ENCODE measurements around the gene ATP9A. TPM values are rescaled to one million over a fixed set of nuclear protein-coding genes. Genes with fewer than 3 reads are reported as not detected.
"Not testable (repeated sequence)": the region's sequence is repeated elsewhere in the genome, so short reads cannot be mapped to it uniquely, and the experiment has no call there.

The ATP9A gene
- total RNA-seq, 2 experiments from 2014 or later: 0.18 to 0.21 TPM

DNA sequence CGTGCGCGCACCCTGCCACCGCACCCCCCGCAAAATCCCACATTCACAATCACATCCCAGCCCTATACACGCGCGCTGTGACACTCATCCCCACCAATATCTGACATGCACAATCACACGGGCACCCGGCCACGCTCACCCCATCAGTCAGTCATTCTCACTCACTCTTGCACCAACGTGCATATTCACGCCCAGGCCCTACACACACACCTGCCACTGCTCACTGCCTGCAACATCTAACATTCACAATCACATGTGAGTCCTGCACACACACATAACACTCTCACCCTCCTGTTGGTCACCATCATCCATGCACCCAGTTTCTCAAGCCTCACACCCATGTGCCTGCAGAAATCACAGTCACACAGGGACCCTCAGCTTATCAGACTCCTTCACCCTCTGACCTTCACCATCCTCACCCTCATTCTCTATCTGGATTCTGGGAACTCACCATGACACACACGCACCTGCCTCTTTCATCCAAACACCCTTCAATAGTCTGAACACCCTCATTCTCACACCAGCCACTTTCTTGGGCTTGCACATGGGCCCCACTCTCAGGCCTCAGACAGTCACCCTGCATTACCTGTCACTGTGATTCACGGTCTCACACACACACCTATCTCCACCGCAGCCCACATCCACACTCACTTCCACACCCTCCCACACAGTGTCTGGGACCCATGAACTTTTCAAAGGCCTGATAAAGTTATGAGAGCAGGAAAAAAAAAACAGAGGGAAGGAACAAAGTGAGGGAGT is 748 bp upstream of the ATP9A start:
- peaks cover 2% of the 10 kb centered on the region for H3K4me1 Mint-ChIP-seq
- H3K4me3 Mint-ChIP-seq: peak overlapping the region; percentile 53
- no peaks in the 10 kb centered on the region for H3K9me3 Mint-ChIP-seq
- no peak overlapping the region for H3K27ac Mint-ChIP-seq
- H3K36me3 Mint-ChIP-seq: no peaks in the 10 kb centered on the region
- no peak for DNase-seq
- peaks cover 53% of the 10 kb centered on the region for H3K27me3 Mint-ChIP-seq

- H3K36me3 Mint-ChIP-seq: no peaks in the 10 kb centered on the region
- no peak overlapping the region for H3K27ac Mint-ChIP-seq
- no peaks in the 10 kb centered on the region for H3K9me3 Mint-ChIP-seq
- peak; percentile 63 for DNase-seq
- H3K4me1 Mint-ChIP-seq: peaks cover 2% of the 10 kb centered on the region
- H3K4me3 Mint-ChIP-seq: peak overlapping the region; percentile 58
- H3K27me3 Mint-ChIP-seq: peaks cover 41% of the 10 kb centered on the region
Measured at GRCh38 chr20:51766994-51767866, 960 bp downstream of the ATP9A start.

DNA sequence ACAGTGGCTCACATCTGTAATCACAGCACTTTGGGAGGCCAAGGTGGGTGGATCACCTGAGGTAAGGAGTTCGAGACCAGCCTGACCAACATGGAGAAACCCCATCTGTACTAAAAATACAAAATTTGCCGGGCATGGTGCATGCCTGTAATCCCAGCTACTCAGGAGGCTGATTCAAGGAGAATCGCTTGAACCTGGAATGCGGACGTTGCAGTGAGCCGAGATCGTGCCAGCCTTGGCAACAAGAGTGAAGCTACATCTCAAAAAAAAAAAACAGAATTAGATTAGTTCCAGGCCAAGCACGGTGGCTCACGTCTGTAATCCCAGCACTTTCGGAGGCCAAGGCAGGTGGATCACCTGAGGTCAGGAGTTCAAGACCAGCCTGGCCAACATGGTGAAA is 2.8 kb downstream of the ATP9A start:
- not testable (repeated sequence) for H3K4me1 Mint-ChIP-seq, H3K9me3 Mint-ChIP-seq, H3K27ac Mint-ChIP-seq, H3K36me3 Mint-ChIP-seq, H3K4me3 Mint-ChIP-seq, DNase-seq
- peaks cover 37% of the 10 kb centered on the region for H3K27me3 Mint-ChIP-seq

- DNase-seq: no peak
- H3K4me1 Mint-ChIP-seq: peaks cover 2% of the 10 kb centered on the region
- peaks cover 2% of the 10 kb centered on the region for H3K9me3 Mint-ChIP-seq
- H3K27me3 Mint-ChIP-seq: peaks cover 26% of the 10 kb centered on the region
- no peak overlapping the region for H3K4me3 Mint-ChIP-seq
- no peaks in the 10 kb centered on the region for H3K36me3 Mint-ChIP-seq
- no peak overlapping the region for H3K27ac Mint-ChIP-seq
Measured at GRCh38 chr20:51763965-51764602, 4.1 kb downstream of the ATP9A start.

DNA sequence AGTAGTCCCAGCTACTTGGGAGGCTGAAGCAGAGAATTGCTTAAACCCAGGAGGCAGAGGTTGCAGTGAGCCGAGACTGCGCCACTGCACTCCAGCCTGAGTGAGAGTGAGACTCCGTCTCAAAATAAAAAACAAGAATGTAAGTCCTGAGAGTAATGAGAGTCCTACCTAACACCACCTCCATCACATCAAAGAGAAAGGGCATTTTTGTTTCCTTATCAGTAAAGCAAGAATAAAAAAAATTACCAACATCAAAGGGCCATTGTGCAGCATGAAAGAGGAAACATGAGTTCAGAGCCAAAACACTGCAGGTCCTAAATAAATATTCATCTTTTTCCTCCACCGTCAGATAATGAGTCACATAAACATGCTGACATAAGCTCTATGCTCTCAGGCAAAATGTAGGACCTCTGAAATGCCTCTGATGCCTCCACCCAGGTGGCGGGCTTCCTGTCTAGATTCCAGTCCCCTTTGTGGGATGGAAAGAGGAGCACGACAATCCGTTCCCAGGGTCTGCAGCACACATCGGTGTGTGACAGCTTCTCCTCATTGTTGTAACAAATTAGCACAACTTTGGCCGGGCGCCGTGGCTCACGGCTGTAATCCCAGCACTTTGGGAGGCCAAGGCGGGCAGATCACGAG is 7.2 kb downstream of the ATP9A start:
- DNase-seq: no peak
- H3K4me3 Mint-ChIP-seq: no peak overlapping the region
- H3K36me3 Mint-ChIP-seq: no peaks in the 10 kb centered on the region
- H3K27ac Mint-ChIP-seq: no peak overlapping the region
- peaks cover 2% of the 10 kb centered on the region for H3K9me3 Mint-ChIP-seq
- H3K27me3 Mint-ChIP-seq: peaks cover 7% of the 10 kb centered on the region
- no peaks in the 10 kb centered on the region for H3K4me1 Mint-ChIP-seq

GRCh38 chr20:51759769-51760510 is 8.2 kb downstream of the ATP9A start:
- Mint-ChIP-seq H3K9me3 (peaks cover 2% of the 10 kb centered on the region), H3K4me3 (no peak overlapping the region), H3K27ac (no peak overlapping the region), H3K36me3 (no peaks in the 10 kb centered on the region), H3K4me1 (no peaks in the 10 kb centered on the region), H3K27me3 (peaks cover 2% of the 10 kb centered on the region)
- no peak for DNase-seq

DNA sequence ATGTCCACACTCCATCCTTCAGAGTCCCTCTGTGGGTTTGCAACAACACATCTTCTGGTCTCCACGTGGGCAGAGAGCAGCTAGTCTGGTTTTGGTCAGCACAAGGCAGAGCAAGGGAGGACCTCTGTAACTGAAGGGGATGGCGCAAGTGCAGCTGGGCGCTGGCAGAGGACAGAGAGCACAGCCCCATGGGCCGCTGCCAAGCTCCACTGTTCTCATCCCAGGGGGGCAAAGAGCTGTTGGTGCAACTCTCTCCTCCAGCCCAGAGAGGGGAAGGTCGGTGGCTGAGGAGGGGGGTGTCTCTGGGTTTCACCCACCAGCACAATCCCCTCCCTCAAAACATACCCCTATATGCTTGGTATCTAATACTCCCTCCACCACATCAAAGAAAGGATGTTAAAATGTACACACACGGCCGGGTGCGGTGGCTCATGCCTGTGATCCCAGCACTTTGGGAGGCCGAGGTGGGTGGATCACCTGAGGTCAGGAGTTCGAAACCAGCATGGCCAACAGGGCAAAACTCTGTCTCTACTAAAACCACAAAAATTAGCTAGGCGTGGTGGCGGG is 9.1 kb downstream of the ATP9A start:
- H3K27ac Mint-ChIP-seq: no peak overlapping the region
- H3K4me1 Mint-ChIP-seq: no peaks in the 10 kb centered on the region
- H3K36me3 Mint-ChIP-seq: no peaks in the 10 kb centered on the region
- peaks cover 2% of the 10 kb centered on the region for H3K9me3 Mint-ChIP-seq
- H3K4me3 Mint-ChIP-seq: no peak overlapping the region
- no peaks in the 10 kb centered on the region for H3K27me3 Mint-ChIP-seq
- DNase-seq: no peak

- no peaks in the 10 kb centered on the region for H3K36me3 Mint-ChIP-seq
- peaks cover 2% of the 10 kb centered on the region for H3K9me3 Mint-ChIP-seq
- H3K27me3 Mint-ChIP-seq: no peaks in the 10 kb centered on the region
- no peaks in the 10 kb centered on the region for H3K4me1 Mint-ChIP-seq
- no peak overlapping the region for H3K27ac Mint-ChIP-seq
- no peak for DNase-seq
- H3K4me3 Mint-ChIP-seq: no peak overlapping the region
Measured at GRCh38 chr20:51757226-51757625, 11.0 kb downstream of the ATP9A start.

- H3K9me3 Mint-ChIP-seq: no peaks in the 10 kb centered on the region
- no peak for DNase-seq
- no peaks in the 10 kb centered on the region for H3K4me1 Mint-ChIP-seq
- H3K27me3 Mint-ChIP-seq: no peaks in the 10 kb centered on the region
- no peak overlapping the region for H3K27ac Mint-ChIP-seq
- H3K4me3 Mint-ChIP-seq: no peak overlapping the region
- no peaks in the 10 kb centered on the region for H3K36me3 Mint-ChIP-seq
Measured at GRCh38 chr20:51756653-51757052, 11.5 kb downstream of the ATP9A start.

DNA sequence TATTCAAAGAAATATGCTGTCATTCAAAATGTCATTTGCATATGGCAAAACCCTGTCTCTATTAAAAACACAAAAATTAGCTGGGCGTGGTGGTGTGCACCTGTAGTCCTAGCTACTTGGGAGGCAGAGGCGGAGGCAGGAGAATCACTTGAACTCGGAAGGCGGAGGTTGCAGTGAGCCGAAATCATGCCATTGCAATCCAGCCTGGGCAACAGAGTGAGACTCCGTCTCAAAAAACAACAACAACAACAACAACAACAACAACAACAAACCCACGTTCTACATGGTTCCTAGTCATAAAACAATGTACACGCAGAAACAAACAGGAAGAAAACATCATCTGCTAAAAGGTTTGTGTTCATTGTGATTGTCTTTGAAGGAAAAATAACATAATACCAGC is 15.0 kb downstream of the ATP9A start:
- H3K9me3 Mint-ChIP-seq, H3K4me1 Mint-ChIP-seq, DNase-seq, H3K27ac Mint-ChIP-seq, H3K4me3 Mint-ChIP-seq, H3K27me3 Mint-ChIP-seq, H3K36me3 Mint-ChIP-seq: not testable (repeated sequence)

GRCh38 chr20:51752343-51752951 is 15.7 kb downstream of the ATP9A start:
- H3K9me3 Mint-ChIP-seq: no peaks in the 10 kb centered on the region
- H3K36me3 Mint-ChIP-seq: no peaks in the 10 kb centered on the region
- no peak overlapping the region for H3K4me3 Mint-ChIP-seq
- DNase-seq: no peak
- no peak overlapping the region for H3K27ac Mint-ChIP-seq
- H3K4me1 Mint-ChIP-seq: peaks cover 2% of the 10 kb centered on the region
- no peaks in the 10 kb centered on the region for H3K27me3 Mint-ChIP-seq

- Mint-ChIP-seq H3K27me3 (no peaks in the 10 kb centered on the region), H3K36me3 (no peaks in the 10 kb centered on the region)
- DNase-seq: no peak
Measured at GRCh38 chr20:51750770-51751388, 17.3 kb downstream of the ATP9A start.

GRCh38 chr20:51750037-51750769 is 18.0 kb downstream of the ATP9A start:
- DNase-seq: no peak
- H3K9me3 Mint-ChIP-seq: peaks cover 2% of the 10 kb centered on the region
- peaks cover 2% of the 10 kb centered on the region for H3K4me1 Mint-ChIP-seq
- H3K4me3 Mint-ChIP-seq: no peak overlapping the region
- no peaks in the 10 kb centered on the region for H3K36me3 Mint-ChIP-seq
- H3K27me3 Mint-ChIP-seq: peaks cover 3% of the 10 kb centered on the region
- H3K27ac Mint-ChIP-seq: no peak overlapping the region

More at GRCh38 chr20:51750770-51751388, 17.3 kb downstream of the ATP9A start:
- peaks cover 2% of the 10 kb centered on the region for H3K4me1 Mint-ChIP-seq
- H3K27ac Mint-ChIP-seq: no peak overlapping the region
- H3K4me3 Mint-ChIP-seq: no peak overlapping the region
- peaks cover under 1% of the 10 kb centered on the region for H3K9me3 Mint-ChIP-seq

Measured in activated naive CD8-positive, alpha-beta T cell treated with anti-CD3 and anti-CD28 coated beads for 36 hours (primary cell).